GM12891 (cell line): ENCODE data around the gene ATP13A2.
"Not testable (repeated sequence)": the region's sequence is repeated elsewhere in the genome, so short reads cannot be mapped to it uniquely, and the experiment has no call there.

Source experiments
- DNase-seq: peaks from one replicate; pipeline ENCODE4 v3.0.0; 2011; ENCODE audit warnings: low spot score; ENCODE audit not compliant: insufficient read length
- FAIRE-seq: peaks from 2 replicates; lab custom pipeline; 2011; peaks lifted over from hg19 to GRCh38; lab: Jason Lieb, UNC
- PAX5 ChIP-seq: IDR thresholded peaks from 2 replicates; pipeline ENCODE4 v1.6.1; 2011; ENCODE audit warnings: low read length, moderate library complexity, mild to moderate bottlenecking; ENCODE audit not compliant: insufficient read depth, severe bottlenecking
- POLR2A ChIP-seq: IDR thresholded peaks from 2 replicates; pipeline ENCODE4 v1.6.1; 2011; ENCODE audit warnings: low read depth, low read length, control low read depth
- POLR2AphosphoS5 ChIP-seq: IDR thresholded peaks from 2 replicates; pipeline ENCODE4 v1.6.1; 2011; ENCODE audit warnings: low read depth, low read length, control low read depth
- POU2F2 ChIP-seq: IDR thresholded peaks from 2 replicates; pipeline ENCODE4 v1.6.1; 2011; ENCODE audit warnings: low read depth, mild to moderate bottlenecking, control low read depth, low read length, moderate library complexity
- SPI1 ChIP-seq: IDR thresholded peaks from 2 replicates; pipeline ENCODE4 v1.6.1; 2011; ENCODE audit warnings: low read depth, low read length, control low read depth
- TAF1 ChIP-seq: IDR thresholded peaks from 2 replicates; pipeline ENCODE4 v1.6.1; 2011; ENCODE audit warnings: low read depth, low read length, control low read depth

ATP13A2 gene

DNA sequence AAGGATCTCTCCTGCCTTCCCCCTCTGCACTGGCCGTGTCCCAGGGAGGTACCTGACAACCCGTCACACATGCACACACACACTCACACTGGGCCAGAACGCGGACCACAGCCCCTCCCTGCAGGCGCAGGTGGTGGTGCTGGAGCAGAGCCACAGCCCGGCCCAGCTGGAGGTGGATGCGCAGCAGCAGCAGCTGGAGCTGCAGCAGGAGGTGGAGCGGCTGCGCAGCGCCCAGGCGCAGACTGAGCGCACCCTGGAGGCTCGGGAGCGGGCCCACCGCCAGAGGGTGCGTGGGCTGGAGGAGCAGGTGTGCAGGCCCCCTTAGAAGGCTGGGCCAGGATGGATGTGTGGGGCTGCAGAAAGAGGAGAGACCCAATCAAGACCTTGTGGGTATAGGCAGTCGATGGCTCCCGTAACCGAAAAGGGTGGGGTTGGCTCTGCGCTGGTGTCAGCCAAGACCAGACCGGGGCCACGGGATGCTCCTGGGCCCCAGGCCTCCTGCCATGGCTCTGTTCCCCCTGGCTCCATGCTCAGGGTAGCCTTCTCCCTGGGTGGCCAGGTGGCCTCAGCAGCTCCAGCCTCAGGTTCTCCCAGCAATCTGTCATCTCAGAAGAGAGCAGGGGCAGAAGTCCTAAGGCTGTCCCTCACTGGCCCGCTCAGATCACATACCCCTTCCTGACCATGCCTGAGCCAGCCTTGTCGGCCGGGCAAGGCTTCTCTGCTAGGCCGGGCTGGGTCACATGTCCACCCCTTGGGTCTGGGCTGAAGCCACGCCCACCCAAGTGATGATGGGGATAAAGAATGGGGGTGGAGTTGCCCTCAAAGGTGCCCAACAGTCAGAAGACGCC, 40.2 kb downstream of the ATP13A2 start:
- FAIRE-seq (no peak), DNase-seq (no peak)
- no peak for TF ChIP-seq POU2F2
- TF ChIP-seq POLR2AphosphoS5 = no peak
- no peak for TF ChIP-seq PAX5
- TF ChIP-seq TAF1 = no peak
- no peak for TF ChIP-seq POLR2A
- TF ChIP-seq SPI1 = no peak

DNA sequence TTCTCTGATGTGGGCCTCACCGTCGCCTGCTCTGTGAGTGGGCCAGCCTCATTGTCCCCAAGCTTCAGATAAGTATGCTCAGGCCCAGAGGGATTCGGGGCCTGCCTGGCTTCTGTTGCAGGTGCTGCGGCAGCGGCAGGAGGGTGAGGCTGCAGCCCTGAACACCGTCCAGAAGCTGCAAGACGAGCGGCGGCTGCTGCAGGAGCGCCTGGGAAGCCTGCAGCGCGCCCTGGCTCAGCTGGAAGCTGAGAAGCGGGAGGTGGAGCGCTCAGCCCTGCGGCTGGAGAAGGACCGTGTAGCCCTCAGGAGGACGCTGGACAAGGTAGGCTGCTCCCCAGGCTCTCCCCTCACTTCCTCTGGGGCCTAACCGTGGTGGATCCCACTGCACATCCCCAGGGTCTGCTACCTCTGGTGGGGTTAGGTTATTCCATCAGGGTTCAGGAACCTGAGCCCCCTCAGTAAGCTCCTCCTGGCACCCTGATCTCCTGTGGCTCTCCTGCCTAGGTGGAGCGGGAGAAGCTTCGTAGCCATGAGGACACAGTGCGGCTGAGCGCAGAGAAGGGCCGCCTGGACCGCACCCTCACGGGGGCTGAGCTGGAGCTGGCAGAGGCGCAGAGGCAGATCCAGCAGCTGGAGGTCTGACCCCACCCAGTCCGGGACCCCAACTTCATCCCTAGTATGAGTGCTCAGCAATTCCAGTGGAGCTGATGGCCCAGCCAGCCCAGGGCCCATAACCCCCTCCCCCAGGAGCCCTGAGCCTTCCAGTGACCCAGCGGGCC, 41.4 kb downstream of the ATP13A2 start:
- FAIRE-seq (no peak), DNase-seq (no peak)
- TF ChIP-seq POLR2A = no peak
- TF ChIP-seq SPI1 = no peak
- no peak for TF ChIP-seq PAX5
- no peak for TF ChIP-seq POU2F2
- no peak for TF ChIP-seq POLR2AphosphoS5
- TF ChIP-seq TAF1 = no peak

DNA sequence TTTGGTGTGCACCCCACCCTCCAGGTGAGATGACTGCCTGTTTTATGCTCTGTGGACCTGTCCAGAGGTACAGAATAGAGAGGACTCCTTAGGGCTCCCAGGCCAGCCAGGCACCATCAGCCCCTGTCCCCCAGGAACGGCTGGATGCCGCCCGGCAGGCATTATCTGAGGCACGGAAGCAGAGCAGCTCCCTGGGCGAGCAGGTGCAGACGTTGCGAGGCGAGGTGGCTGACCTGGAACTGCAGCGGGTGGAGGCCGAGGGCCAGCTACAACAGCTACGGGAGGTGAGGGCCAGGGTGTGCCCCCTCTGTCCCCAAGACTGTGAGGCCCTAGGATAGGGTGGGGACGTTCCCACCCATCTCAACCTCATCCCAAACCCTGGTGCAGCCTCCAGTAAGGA, 42.1 kb downstream of the ATP13A2 start:
- DNase-seq (no peak), FAIRE-seq (no peak)
- no peak for TF ChIP-seq SPI1
- no peak for TF ChIP-seq POU2F2
- TF ChIP-seq TAF1 = no peak
- TF ChIP-seq POLR2A = no peak
- no peak for TF ChIP-seq PAX5
- TF ChIP-seq POLR2AphosphoS5 = no peak

DNA sequence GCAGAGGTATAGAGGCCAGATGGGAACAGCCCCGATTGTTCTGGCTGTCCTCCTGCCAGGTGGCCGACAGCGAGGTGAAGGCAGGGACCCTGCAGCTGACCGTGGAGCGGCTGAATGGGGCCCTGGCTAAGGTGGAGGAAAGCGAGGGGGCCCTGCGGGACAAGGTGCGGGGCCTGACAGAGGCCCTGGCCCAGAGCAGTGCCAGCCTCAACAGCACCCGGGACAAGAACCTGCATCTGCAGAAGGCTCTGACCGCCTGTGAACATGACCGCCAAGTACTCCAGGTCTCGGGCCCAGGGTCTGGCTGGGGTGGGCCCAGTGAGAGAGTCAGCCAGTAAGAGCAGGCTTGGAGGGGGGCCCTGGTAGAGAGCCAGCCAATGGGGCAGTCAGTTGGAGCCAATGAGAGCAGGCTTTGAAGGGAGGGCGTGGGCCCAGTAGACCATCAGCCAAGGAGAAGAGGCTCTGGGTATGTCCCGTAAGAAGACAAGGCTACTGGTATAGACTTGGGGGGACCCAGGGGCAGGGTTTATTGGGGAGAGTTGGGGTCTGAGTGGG, 42.6 kb downstream of the ATP13A2 start:
- no peak for DNase-seq
- no peak for TF ChIP-seq TAF1
- no peak for TF ChIP-seq SPI1
- no peak for TF ChIP-seq POLR2AphosphoS5
- no peak for TF ChIP-seq POLR2A
- TF ChIP-seq PAX5 = no peak
- TF ChIP-seq POU2F2 = no peak
- no peak for FAIRE-seq

DNA sequence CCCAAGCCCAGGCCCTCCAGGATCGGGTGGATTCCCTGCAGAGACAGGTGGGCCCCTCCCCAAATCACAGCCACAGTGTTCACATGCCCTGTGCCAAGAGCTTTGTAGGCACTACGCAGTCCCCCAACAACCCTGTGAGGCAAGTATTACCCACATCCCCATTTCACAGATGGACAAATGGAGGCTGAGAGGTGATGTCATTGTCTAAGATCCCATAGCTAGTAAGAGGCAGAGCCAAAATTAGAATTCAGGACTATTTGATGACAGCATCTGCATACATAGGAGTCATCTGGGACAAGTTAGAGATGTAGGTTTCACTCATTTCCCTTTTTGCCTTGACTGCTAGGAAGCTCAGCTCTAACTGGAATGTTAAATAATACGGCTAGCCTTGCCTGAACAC, 43.4 kb downstream of the ATP13A2 start:
- DNase-seq = no peak
- FAIRE-seq = no peak
- TF ChIP-seq POLR2AphosphoS5 = no peak
- no peak for TF ChIP-seq POU2F2
- no peak for TF ChIP-seq TAF1
- no peak for TF ChIP-seq POLR2A
- no peak for TF ChIP-seq SPI1
- TF ChIP-seq PAX5 = no peak

DNA sequence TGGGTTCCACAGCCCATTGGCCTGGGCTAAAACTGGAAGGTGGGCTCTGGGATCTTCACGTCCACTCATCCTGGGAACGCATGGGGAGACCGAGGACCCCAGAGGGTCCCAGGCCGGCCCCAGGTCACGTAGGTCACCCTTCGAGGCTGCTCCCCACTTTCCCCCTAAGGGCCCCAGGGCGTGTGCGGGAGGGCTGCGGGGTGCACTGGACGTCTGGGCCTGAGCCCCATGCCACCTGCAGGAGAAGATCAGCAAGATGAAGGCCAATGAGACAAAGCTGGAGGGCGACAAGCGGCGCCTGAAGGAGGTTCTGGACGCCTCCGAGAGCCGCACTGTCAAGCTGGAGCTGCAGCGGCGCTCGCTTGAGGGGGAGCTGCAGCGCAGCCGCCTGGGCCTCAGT, 43.8 kb downstream of the ATP13A2 start:
- FAIRE-seq = no peak
- no peak for DNase-seq
- no peak for TF ChIP-seq TAF1
- no peak for TF ChIP-seq POLR2A
- TF ChIP-seq POU2F2 = no peak
- no peak for TF ChIP-seq PAX5
- no peak for TF ChIP-seq SPI1
- no peak for TF ChIP-seq POLR2AphosphoS5

DNA sequence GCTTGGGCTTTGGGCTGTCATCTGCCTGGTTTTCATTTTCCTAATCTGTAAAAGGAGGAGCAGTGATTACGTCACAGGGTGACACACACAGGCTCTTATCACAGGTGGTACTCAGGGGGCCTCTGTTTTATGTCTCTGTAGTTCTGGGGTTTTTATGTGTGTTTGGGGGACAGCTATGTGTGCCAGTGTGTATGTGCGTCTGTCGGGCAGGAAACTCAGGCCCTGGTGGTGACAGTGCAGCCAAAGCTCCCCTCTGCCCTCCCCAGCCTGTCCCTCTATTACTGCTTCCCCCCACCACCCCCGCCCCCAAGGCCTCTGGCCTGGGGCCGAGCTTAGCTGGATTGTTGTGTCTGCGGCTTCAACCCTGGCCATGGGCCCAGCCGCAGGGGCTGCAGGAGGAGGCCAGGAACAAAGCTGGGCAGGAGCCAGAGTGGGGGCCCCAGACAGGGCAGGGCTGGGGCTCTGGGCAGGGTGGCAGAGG, 44.6 kb downstream of the ATP13A2 start:
- no peak for FAIRE-seq
- TF ChIP-seq SPI1 (no peak), POLR2A (no peak), POLR2AphosphoS5 (no peak), POU2F2 (no peak), PAX5 (no peak), TAF1 (no peak)
- no peak for DNase-seq

DNA sequence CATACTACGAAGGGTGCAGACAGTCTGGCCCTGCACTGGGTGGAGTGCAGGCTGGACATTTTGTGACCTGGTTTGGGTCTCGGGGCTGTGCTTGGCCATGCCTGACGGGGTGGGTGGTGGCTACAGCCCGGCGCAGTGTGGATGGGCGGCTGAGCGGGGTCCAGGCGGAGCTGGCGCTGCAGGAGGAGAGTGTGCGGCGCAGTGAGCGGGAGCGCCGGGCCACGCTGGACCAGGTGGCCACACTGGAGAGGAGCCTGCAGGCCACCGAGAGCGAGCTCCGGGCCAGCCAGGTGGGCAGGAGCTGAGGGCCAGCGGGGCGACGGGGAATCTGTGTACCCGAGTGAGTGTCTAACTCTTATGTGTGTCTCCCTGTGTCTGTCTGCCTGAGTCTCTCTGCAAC, 45.4 kb downstream of the ATP13A2 start:
- FAIRE-seq = no peak
- TF ChIP-seq POLR2A (no peak), TAF1 (no peak), POLR2AphosphoS5 (no peak), PAX5 (no peak), SPI1 (no peak), POU2F2 (no peak)
- no peak for DNase-seq

DNA sequence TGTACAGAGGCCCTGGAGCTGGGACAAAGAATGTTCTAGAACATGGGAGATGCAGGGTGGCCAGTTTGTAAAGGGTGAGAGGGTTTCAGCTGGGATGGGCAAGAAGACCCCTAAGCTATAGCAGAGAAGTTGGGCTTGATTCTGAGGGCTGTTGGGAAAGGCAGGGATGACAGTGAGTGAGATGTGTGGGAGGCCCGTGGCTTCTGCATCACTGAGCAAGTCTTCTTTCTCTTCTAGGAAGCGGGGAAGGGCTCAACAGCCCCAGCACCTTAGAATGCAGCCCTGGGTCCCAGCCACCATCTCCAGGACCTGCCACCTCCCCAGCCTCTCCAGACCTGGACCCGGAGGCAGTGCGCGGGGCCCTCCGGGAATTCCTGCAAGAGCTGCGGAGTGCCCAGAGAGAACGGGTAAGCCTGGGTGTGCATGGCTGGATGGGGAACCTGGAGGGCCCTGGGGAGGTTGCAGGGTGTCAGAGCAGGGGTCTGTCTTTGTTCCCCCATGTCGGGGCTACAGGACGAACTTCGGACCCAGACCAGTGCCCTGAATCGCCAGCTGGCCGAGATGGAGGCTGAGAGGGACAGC, 46.2 kb downstream of the ATP13A2 start:
- TF ChIP-seq POLR2A (no peak), POLR2AphosphoS5 (no peak), PAX5 (no peak), SPI1 (no peak), TAF1 (no peak), POU2F2 (no peak)
- FAIRE-seq (no peak), DNase-seq (no peak)

DNA sequence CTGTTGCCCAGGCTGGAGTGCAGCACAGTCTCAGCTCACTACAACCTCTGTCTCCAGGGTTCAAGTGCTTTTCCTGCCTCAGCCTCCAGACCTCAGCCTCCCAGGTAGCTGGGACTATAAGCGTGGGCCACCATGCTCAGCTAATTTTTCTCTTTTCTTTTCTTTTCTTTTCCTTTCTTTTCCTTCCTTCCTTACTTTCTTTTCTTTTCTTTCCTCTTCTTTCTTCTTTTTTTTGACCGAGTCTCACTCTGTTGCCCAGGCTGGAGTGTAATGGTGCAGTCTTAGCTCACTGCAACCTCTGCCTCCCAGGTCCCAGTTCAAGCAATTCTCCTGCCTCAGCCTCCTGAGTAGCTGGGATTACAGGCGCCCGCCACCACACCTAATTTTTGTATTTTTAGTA, 47.6 kb downstream of the ATP13A2 start:
- FAIRE-seq, DNase-seq: not testable (repeated sequence)
